Panc1 (cell line): ENCODE data around the gene TBC1D22A. TPM values are rescaled to one million over a fixed set of nuclear protein-coding genes. Genes with fewer than 3 reads are reported as not detected.

Source experiments
- ATAC-seq: fragments of 200-7000 bp; cut with Tn5 transposase; 2 replicates; pipeline ENCODE4 v1.9.1; 2020; ENCODE audit warnings: mild to moderate bottlenecking, moderate library complexity
- BruUV-seq: library from RNA; stranded (reverse); fragments of 400-500 nt; replicated peaks from 2 replicates; lab custom pipeline; 2021; lab: Mats Ljungman, UMichigan
- CTCF ChIA-PET: fragments of 300-600 bp; sonication (Branson Sonifier 250); formaldehyde crosslinking; loops from one replicate; lab custom pipeline; 2022; ENCODE audit warnings: antibody characterized with exemption; lab: Charles Lee
- POLR2A ChIA-PET: fragments of 300-600 bp; sonication (Branson Sonifier 250); formaldehyde crosslinking; loops from one replicate; lab custom pipeline; 2022; ENCODE audit warnings: antibody characterized with exemption; lab: Charles Lee
- DNase-seq: peaks from one replicate; pipeline ENCODE4 v3.0.0-alpha.2; 2010; ENCODE audit warnings: low read depth, low spot score
- H3K27ac ChIP-seq: 2 replicates; pipeline ENCODE4 v1.5.1; 2011; ENCODE audit warnings: mild to moderate bottlenecking, low read length, inconsistent platforms
- H3K27me3 ChIP-seq: fragments of 200-500 bp; sonication (Bioruptor generic); 2 replicates; pipeline ENCODE4 v1.6.0; 2014; ENCODE audit warnings: low read length, inconsistent platforms; ENCODE audit not compliant: control insufficient read depth, insufficient read depth
- H3K36me3 ChIP-seq: fragments of 200-500 bp; sonication (Bioruptor generic); 2 replicates; pipeline ENCODE4 v1.5.1; 2014; ENCODE audit warnings: inconsistent platforms, mild to moderate bottlenecking, low read length, moderate library complexity; ENCODE audit not compliant: control insufficient read depth, insufficient read depth
- H3K4me1 ChIP-seq: 2 replicates; pipeline ENCODE4 v1.5.1; 2011; ENCODE audit warnings: inconsistent platforms, mild to moderate bottlenecking, low read length, moderate library complexity; ENCODE audit not compliant: control insufficient read depth, insufficient read depth
- H3K4me3 ChIP-seq, 2 experiments: 2 replicates each; pipeline ENCODE4 v1.5.1; 2011 to 2012; ENCODE audit warnings: low read depth in 2 of 2, low read length in 2 of 2, mild to moderate bottlenecking in 2 of 2, inconsistent platforms in 1 of 2, moderate library complexity in 1 of 2
- H3K9me3 ChIP-seq: fragments of 200-500 bp; sonication (Bioruptor generic); 2 replicates; pipeline ENCODE4 v1.5.1; 2014; ENCODE audit warnings: low read depth, mild to moderate bottlenecking, inconsistent platforms, low read length, moderate library complexity; ENCODE audit not compliant: control insufficient read depth, insufficient read depth
- CTCF ChIP-seq: fragments of 450-650 bp; IDR thresholded peaks from 2 replicates; pipeline ENCODE4 v1.5.1; 2017; ENCODE audit warnings: mild to moderate bottlenecking
- POLR2AphosphoS5 ChIP-seq: IDR thresholded peaks from 2 replicates; pipeline ENCODE4 v1.6.1; 2012; ENCODE audit warnings: mild to moderate bottlenecking, low read depth, low read length, moderate library complexity
- SIN3A ChIP-seq: IDR thresholded peaks from 2 replicates; pipeline ENCODE4 v1.6.1; 2012; ENCODE audit warnings: low read depth, mild to moderate bottlenecking, low read length, moderate library complexity, borderline replicate concordance; ENCODE audit not compliant: insufficient read depth
- TCF7L2 ChIP-seq: IDR thresholded peaks from 2 replicates; pipeline ENCODE4 v1.6.1; 2011; ENCODE audit warnings: mild to moderate bottlenecking, low read depth, low read length, inconsistent platforms
- in situ Hi-C: cut with HindIII; loops from 2 replicates; pipeline ENCODE4 v1.10.0; 2016; ENCODE audit warnings: low sequenced_read_pairs, low pct_unique_long_range_greater_than_20kb
- intact Hi-C: fragments of 100-400 bp; cut with micrococcal nuclease; formaldehyde crosslinking; loops from one replicate; pipeline ENCODE4 v1.10.0; 2022; ENCODE audit not compliant: unreplicated experiment
- total RNA-seq: library from RNA; stranded (reverse); gene quantifications from one replicate; pipeline ENCODE4 v1.2.1, GENCODE V29; 2021; ENCODE audit not compliant: unreplicated experiment
- TF ChIP-seq, protein P1 (sequence below), 2 experiments: IDR thresholded peaks; 2 replicates each; pipeline ENCODE4 v1.6.1; 2011 to 2012; ENCODE audit warnings: low read depth in 2 of 2, control low read depth in 1 of 2, low read length in 1 of 2, mild to moderate bottlenecking in 1 of 2, moderate library complexity in 1 of 2; ENCODE audit not compliant: insufficient read depth in 1 of 2

TBC1D22A gene
- total RNA-seq, 1 experiment from 2014 or later, result 28.7 TPM

GRCh38 chr22:46824980-46825544 lies 62.6 kb downstream of the TBC1D22A start:
- no peak for TF ChIP-seq TCF7L2
- TF ChIP-seq CTCF, result no peak
- TF ChIP-seq, protein P1, sequence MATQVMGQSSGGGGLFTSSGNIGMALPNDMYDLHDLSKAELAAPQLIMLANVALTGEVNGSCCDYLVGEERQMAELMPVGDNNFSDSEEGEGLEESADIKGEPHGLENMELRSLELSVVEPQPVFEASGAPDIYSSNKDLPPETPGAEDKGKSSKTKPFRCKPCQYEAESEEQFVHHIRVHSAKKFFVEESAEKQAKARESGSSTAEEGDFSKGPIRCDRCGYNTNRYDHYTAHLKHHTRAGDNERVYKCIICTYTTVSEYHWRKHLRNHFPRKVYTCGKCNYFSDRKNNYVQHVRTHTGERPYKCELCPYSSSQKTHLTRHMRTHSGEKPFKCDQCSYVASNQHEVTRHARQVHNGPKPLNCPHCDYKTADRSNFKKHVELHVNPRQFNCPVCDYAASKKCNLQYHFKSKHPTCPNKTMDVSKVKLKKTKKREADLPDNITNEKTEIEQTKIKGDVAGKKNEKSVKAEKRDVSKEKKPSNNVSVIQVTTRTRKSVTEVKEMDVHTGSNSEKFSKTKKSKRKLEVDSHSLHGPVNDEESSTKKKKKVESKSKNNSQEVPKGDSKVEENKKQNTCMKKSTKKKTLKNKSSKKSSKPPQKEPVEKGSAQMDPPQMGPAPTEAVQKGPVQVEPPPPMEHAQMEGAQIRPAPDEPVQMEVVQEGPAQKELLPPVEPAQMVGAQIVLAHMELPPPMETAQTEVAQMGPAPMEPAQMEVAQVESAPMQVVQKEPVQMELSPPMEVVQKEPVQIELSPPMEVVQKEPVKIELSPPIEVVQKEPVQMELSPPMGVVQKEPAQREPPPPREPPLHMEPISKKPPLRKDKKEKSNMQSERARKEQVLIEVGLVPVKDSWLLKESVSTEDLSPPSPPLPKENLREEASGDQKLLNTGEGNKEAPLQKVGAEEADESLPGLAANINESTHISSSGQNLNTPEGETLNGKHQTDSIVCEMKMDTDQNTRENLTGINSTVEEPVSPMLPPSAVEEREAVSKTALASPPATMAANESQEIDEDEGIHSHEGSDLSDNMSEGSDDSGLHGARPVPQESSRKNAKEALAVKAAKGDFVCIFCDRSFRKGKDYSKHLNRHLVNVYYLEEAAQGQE (IDR thresholded peaks at IDR 0.05; ENCODE audit: insufficient read depth in 1 of 2, low read depth in 2 of 2, low read length in 1 of 2), result no peak
- no peak for TF ChIP-seq POLR2AphosphoS5
- TF ChIP-seq SIN3A, result no peak
- Histone ChIP-seq H3K27ac (no peak overlapping the region), H3K4me3 (no peak overlapping the region), H3K4me1 (peaks cover 5% of the 10 kb centered on the region; the same call in 1 of the 2 replicates), H3K27me3 (no peaks in the 10 kb centered on the region), H3K9me3 (no peaks in the 10 kb centered on the region), H3K36me3 (no peaks in the 10 kb centered on the region)
- in situ Hi-C loops, result no loop called here
- ATAC-seq, result no peak
- ChIA-PET POLR2A (interaction anchor here (0.6 kb wide), 1 partner anchor 66 kb away, joined by 6 read pairs; no protein-coding TSS in a partner anchor), CTCF (no interaction called here)
- no peak for DNase-seq
- no TSS peak for BruUV-seq
- intact Hi-C loops, result no loop called here

GRCh38 chr22:46826438-46827135 lies 64.1 kb downstream of the TBC1D22A start:
- in situ Hi-C loops, result no loop called here
- no TSS peak for BruUV-seq

More at GRCh38 chr22:46826438-46827135, 64.1 kb downstream of the TBC1D22A start:
- H3K4me3 ChIP-seq, result no peak overlapping the region
- no peak overlapping the region for H3K27ac ChIP-seq
- TF ChIP-seq POLR2AphosphoS5 (no peak), CTCF (no peak), SIN3A (no peak), TCF7L2 (no peak)
- TF ChIP-seq, protein P1 (IDR thresholded peaks at IDR 0.05; ENCODE audit: insufficient read depth in 1 of 2, low read depth in 2 of 2, low read length in 1 of 2), result no peak
- no peak for DNase-seq
- no peaks in the 10 kb centered on the region for H3K36me3 ChIP-seq
- POLR2A ChIA-PET, result no interaction called here
- intact Hi-C loops, result no loop called here
- ATAC-seq, result no peak
- CTCF ChIA-PET, result no interaction called here
- H3K4me1 ChIP-seq, result peaks cover 5% of the 10 kb centered on the region; the same call in 1 of the 2 replicates
- H3K27me3 ChIP-seq, result no peaks in the 10 kb centered on the region
- H3K9me3 ChIP-seq, result no peaks in the 10 kb centered on the region
